ENCODE data around the gene AFF2.

Gene AFF2

DNA sequence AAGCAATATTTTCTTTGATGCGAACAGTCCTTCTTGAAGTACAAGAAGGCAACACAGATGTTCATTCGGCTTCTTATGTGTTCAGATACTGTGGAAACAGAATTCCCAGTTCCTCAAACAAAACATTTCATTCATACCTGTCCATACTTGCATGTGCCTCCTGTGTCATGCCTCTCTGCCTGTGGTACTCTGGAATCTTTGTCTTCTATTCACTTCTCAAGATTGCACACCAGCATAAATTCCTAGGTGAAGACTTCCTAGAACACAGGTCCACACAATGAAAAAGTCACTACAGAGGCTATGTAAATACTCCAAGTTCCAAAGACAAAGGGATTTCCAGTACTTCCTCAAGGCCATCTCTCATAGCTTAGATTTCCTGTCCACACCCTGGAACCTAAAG, 367.2 kb downstream of the AFF2 start:
- DNase-seq, result no peak
- intact Hi-C loops (cut with DNase I; ENCODE audit: low total_unique reads), result no loop called here
- Histone ChIP-seq H3K36me3 (no peaks in the 10 kb centered on the region), H3K9me3 (no peaks in the 10 kb centered on the region), H3K27me3 (no peaks in the 10 kb centered on the region), H3K27ac (no peak overlapping the region), H3K4me3 (no peak overlapping the region), H3K4me1 (peaks cover 0 to 4% (median 0%) of the 10 kb centered on the region in 4 donors)
- no peak for TF ChIP-seq CTCF (IDR thresholded peaks at IDR 0.05)

- H3K27me3 ChIP-seq, result no peaks in the 10 kb centered on the region
- no peaks in the 10 kb centered on the region for H3K36me3 ChIP-seq
- TF ChIP-seq CTCF (IDR thresholded peaks at IDR 0.05), result no peak
- no peak for DNase-seq
- intact Hi-C loops (cut with DNase I; ENCODE audit: low total_unique reads), result no loop called here
- no peak overlapping the region for H3K27ac ChIP-seq
- H3K9me3 ChIP-seq, result no peaks in the 10 kb centered on the region
- H3K4me1 ChIP-seq, result peaks cover 0 to 4% (median 0%) of the 10 kb centered on the region in 4 donors
- H3K4me3 ChIP-seq, result no peak overlapping the region
Measured at GRCh38 chrX:148871422-148872160, 371.2 kb downstream of the AFF2 start.

DNA sequence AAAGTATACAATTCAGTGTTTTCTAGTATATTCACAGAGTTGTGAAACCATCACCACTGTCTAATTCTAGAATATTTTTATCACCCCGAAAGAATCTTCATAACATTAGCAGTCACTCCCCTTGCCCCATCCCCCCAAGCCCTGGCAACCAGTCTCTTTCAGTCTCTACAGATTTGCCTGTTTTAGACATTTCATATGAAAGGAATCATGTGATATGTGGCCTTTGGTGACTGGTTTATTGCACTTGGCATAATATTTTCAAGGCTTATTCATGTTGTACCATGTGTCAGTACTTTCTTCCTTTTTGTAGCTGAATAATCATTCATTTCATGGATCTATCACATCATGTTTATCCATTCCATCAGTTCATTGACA, 371.7 kb downstream of the AFF2 start:
- TF ChIP-seq CTCF (IDR thresholded peaks at IDR 0.05), result no peak
- peaks cover 0 to 4% (median 0%) of the 10 kb centered on the region in 4 donors for H3K4me1 ChIP-seq
- no peaks in the 10 kb centered on the region for H3K36me3 ChIP-seq
- intact Hi-C loops (cut with DNase I; ENCODE audit: low total_unique reads), result no loop called here
- H3K27ac ChIP-seq, result no peak overlapping the region
- H3K9me3 ChIP-seq, result no peaks in the 10 kb centered on the region
- H3K4me3 ChIP-seq, result no peak overlapping the region
- H3K27me3 ChIP-seq, result no peaks in the 10 kb centered on the region
- no peak for DNase-seq

DNA sequence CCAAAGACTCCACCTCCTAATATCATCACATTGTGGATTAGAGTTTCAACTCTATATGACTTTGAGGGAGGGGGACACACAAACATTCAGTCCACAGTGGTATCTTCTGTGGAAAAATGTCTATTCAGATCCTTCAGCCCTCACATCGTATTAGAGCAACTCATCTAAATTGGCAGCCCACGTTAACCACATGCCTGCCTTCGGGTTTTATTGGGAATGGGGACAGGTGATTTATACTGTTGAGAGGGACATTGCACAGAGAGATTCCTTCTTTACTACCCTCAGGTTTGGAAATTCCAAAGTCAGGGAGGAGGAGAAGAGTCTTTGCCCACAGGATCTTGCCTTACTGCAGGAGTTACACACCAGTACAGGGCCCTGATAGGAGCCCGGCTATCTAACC, 372.5 kb downstream of the AFF2 start:
- DNase-seq, result no peak
- no peak overlapping the region for H3K27ac ChIP-seq
- intact Hi-C loops (cut with DNase I; ENCODE audit: low total_unique reads), result no loop called here
- H3K27me3 ChIP-seq, result no peaks in the 10 kb centered on the region
- H3K4me1 ChIP-seq, result peaks cover 0 to 4% (median 0%) of the 10 kb centered on the region in 4 donors
- H3K4me3 ChIP-seq, result no peak overlapping the region
- no peaks in the 10 kb centered on the region for H3K36me3 ChIP-seq
- no peaks in the 10 kb centered on the region for H3K9me3 ChIP-seq
- TF ChIP-seq CTCF (IDR thresholded peaks at IDR 0.05), result no peak

- Histone ChIP-seq H3K4me1 (peaks cover 0 to 4% (median 0%) of the 10 kb centered on the region in 4 donors), H3K36me3 (no peaks in the 10 kb centered on the region), H3K9me3 (no peaks in the 10 kb centered on the region), H3K27me3 (no peaks in the 10 kb centered on the region), H3K27ac (no peak overlapping the region), H3K4me3 (no peak overlapping the region)
- TF ChIP-seq CTCF (IDR thresholded peaks at IDR 0.05), result no peak
- intact Hi-C loops (cut with DNase I; ENCODE audit: low total_unique reads), result no loop called here
- no peak for DNase-seq
Measured at GRCh38 chrX:148874636-148875246, 374.3 kb downstream of the AFF2 start.
